IPS DF 6.9 (cell line): ENCODE data around the gene HOXA5.

ENCODE experiments used
- DNase-seq: peaks from one replicate; pipeline ENCODE4 v3.0.0-alpha.2; 2013; ENCODE audit warnings: low read depth, low spot score
- H3K27ac ChIP-seq: one replicate; pipeline ENCODE4 v1.5.1; 2013; ENCODE audit warnings: low read length, control low read depth
- H3K27me3 ChIP-seq: 2 replicates; pipeline ENCODE4 v1.6.1; 2013; ENCODE audit warnings: mild to moderate bottlenecking, low read length; ENCODE audit not compliant: control insufficient read depth, insufficient read depth
- H3K36me3 ChIP-seq: 2 replicates; pipeline ENCODE4 v1.6.1; 2013; ENCODE audit warnings: low read length; ENCODE audit not compliant: control insufficient read depth, insufficient read depth
- H3K4me1 ChIP-seq: 2 replicates; pipeline ENCODE4 v1.6.1; 2013; ENCODE audit warnings: low read length; ENCODE audit not compliant: control insufficient read depth, insufficient read depth
- H3K4me3 ChIP-seq: 2 replicates; pipeline ENCODE4 v1.5.1; 2013; ENCODE audit warnings: mild to moderate bottlenecking, low read length
- H3K9me3 ChIP-seq: 2 replicates; pipeline ENCODE4 v1.6.1; 2013; ENCODE audit warnings: low read length, inconsistent platforms; ENCODE audit not compliant: control insufficient read depth, insufficient read depth
- WGBS: extraction: QIAGEN DNeasy Blood & Tissue Kit; methylation state at CpG from one replicate; pipeline ENCODE4 v1.1.7; 2013; ENCODE audit warnings: mixed read lengths, missing lambda C conversion rate; ENCODE audit not compliant: insufficient read length, insufficient coverage; 5-methylcytosine and 5-hydroxymethylcytosine counted together

Gene HOXA5

GRCh38 chr7:27143023-27143949 is at the start of gene HOXA5:
Gene HOXA5 (minus strand): TSS chr7:27143681. CDS start chr7:27143607, 74 bp downstream.
- Histone ChIP-seq H3K9me3 (no peaks in the 10 kb centered on the region), H3K4me1 (no peaks in the 10 kb centered on the region; the same call in 1 of the 2 replicates), H3K36me3 (no peaks in the 10 kb centered on the region), H3K27ac (no peak within 1 kb of the TSS), H3K27me3 (peaks cover 98% of the 10 kb centered on the region), H3K4me3 (peak within 1 kb of the TSS; percentile 14; the same call in 1 of the 2 replicates)
- peak; percentile 70 for DNase-seq
- no CpG with 5 or more reads among the region's 86 CpGs for WGBS

- Histone ChIP-seq H3K4me3 (no peak overlapping the region), H3K9me3 (no peaks in the 10 kb centered on the region), H3K27me3 (peaks cover 85% of the 10 kb centered on the region), H3K4me1 (0 out of 2 replicates have a peak, but pooled peaks cover 4% of the 10 kb centered on the region), H3K36me3 (no peaks in the 10 kb centered on the region), H3K27ac (no peak overlapping the region)
- WGBS = no CpG with 5 or more reads among the region's 78 CpGs
- DNase-seq = no peak
Measured at GRCh38 chr7:27192546-27193334, 49.3 kb upstream of the HOXA5 start.

GRCh38 chr7:27191833-27192545 is 48.5 kb upstream of the HOXA5 start:
- no peak for DNase-seq
- Histone ChIP-seq H3K27me3 (peaks cover 86% of the 10 kb centered on the region), H3K9me3 (no peaks in the 10 kb centered on the region), H3K36me3 (no peaks in the 10 kb centered on the region), H3K4me3 (no peak overlapping the region), H3K4me1 (0 out of 2 replicates have a peak, but pooled peaks cover 5% of the 10 kb centered on the region), H3K27ac (no peak overlapping the region)
- no CpG with 5 or more reads among the region's 42 CpGs for WGBS

- Histone ChIP-seq H3K27me3 (peaks cover 91% of the 10 kb centered on the region), H3K4me1 (0 out of 2 replicates have a peak, but pooled peaks cover 5% of the 10 kb centered on the region), H3K36me3 (no peaks in the 10 kb centered on the region), H3K27ac (no peak overlapping the region), H3K4me3 (no peak overlapping the region), H3K9me3 (no peaks in the 10 kb centered on the region)
- WGBS = no CpG with 5 or more reads among the region's 15 CpGs
- no peak for DNase-seq
Measured at GRCh38 chr7:27191161-27191731, 47.8 kb upstream of the HOXA5 start.

GRCh38 chr7:27189997-27190748 is 46.7 kb upstream of the HOXA5 start:
- no peak for DNase-seq
- Histone ChIP-seq H3K4me3 (no peak overlapping the region), H3K9me3 (no peaks in the 10 kb centered on the region), H3K36me3 (no peaks in the 10 kb centered on the region), H3K4me1 (peaks cover 6% of the 10 kb centered on the region; the same call in 1 of the 2 replicates), H3K27ac (no peak overlapping the region), H3K27me3 (peaks cover 96% of the 10 kb centered on the region)
- no CpG with 5 or more reads among the region's 7 CpGs for WGBS

GRCh38 chr7:27189295-27189996 is 46.0 kb upstream of the HOXA5 start:
- H3K36me3 ChIP-seq = no peaks in the 10 kb centered on the region
- H3K27ac ChIP-seq = no peak overlapping the region
- H3K27me3 ChIP-seq = peaks cover 96% of the 10 kb centered on the region
- WGBS = no CpG with 5 or more reads among the region's 22 CpGs
- H3K4me3 ChIP-seq = no peak overlapping the region
- peaks cover 6% of the 10 kb centered on the region; the same call in 1 of the 2 replicates for H3K4me1 ChIP-seq
- no peak for DNase-seq
- no peaks in the 10 kb centered on the region for H3K9me3 ChIP-seq

- H3K4me3 ChIP-seq = no peak overlapping the region
- H3K9me3 ChIP-seq = no peaks in the 10 kb centered on the region
- no peak for DNase-seq
- no peaks in the 10 kb centered on the region for H3K36me3 ChIP-seq
- H3K27me3 ChIP-seq = peaks cover 97% of the 10 kb centered on the region
- no peak overlapping the region for H3K27ac ChIP-seq
- H3K4me1 ChIP-seq = peaks cover 6% of the 10 kb centered on the region; the same call in 1 of the 2 replicates
- no CpG with 5 or more reads among the region's 49 CpGs for WGBS
Measured at GRCh38 chr7:27188386-27189294, 45.2 kb upstream of the HOXA5 start.

GRCh38 chr7:27187475-27188385 is 44.2 kb upstream of the HOXA5 start:
- H3K36me3 ChIP-seq = no peaks in the 10 kb centered on the region
- peaks cover 8% of the 10 kb centered on the region for H3K4me1 ChIP-seq
- no peak overlapping the region for H3K27ac ChIP-seq
- WGBS = no CpG with 5 or more reads among the region's 46 CpGs
- H3K27me3 ChIP-seq = peaks cover 97% of the 10 kb centered on the region
- DNase-seq = no peak
- no peaks in the 10 kb centered on the region for H3K9me3 ChIP-seq
- no peak overlapping the region for H3K4me3 ChIP-seq
